ENCODE results near the gene GPRC5A. TPM values are rescaled to one million over a fixed set of nuclear protein-coding genes. Genes with fewer than 3 reads are reported as not detected.

The GPRC5A gene
- total RNA-seq, 2 donors from 2014 or later = 0.15 to 1.0 TPM

DNA sequence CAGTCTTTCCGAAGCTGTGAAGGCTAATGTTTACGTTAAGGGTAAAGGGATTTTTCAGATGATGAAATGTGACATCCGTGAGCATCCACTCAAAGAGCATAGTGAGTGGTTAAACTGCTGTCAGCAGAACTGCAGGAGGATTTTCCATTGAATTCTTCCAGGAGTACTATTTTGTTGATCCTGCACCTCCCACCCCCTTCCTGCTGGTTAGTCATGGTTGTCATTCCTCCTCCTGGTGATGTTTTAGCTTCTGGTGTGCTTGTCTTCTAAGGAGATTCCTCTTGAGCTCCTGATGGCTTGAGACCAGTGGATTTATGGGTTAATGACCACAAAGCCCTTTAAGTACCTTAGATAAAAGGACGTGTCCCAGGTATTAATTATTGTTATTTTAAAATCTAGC is 63.0 kb downstream of the GPRC5A start:
- peaks cover 11% of the 10 kb centered on the region for H3K36me3 ChIP-seq (ENCODE audit: control insufficient read depth, insufficient read depth, low read length)
- no peak overlapping the region for H3K27ac ChIP-seq (ENCODE audit: low read depth, low read length)
- no peak overlapping the region for H3K9ac ChIP-seq (ENCODE audit: extremely low read depth, low read length, poor library complexity, severe bottlenecking)
- Mint-ChIP-seq H3K27ac (no peak overlapping the region), H3K4me1 (peaks cover 9% of the 10 kb centered on the region), H3K4me3 (no peak overlapping the region), H3K36me3 (ENCODE audit: low read depth) (peaks cover 10% of the 10 kb centered on the region), H3K9me3 (no peaks in the 10 kb centered on the region), H3K27me3 (ENCODE audit: insufficient read depth) (peaks cover 2% of the 10 kb centered on the region)
- TF ChIP-seq, protein P1, sequence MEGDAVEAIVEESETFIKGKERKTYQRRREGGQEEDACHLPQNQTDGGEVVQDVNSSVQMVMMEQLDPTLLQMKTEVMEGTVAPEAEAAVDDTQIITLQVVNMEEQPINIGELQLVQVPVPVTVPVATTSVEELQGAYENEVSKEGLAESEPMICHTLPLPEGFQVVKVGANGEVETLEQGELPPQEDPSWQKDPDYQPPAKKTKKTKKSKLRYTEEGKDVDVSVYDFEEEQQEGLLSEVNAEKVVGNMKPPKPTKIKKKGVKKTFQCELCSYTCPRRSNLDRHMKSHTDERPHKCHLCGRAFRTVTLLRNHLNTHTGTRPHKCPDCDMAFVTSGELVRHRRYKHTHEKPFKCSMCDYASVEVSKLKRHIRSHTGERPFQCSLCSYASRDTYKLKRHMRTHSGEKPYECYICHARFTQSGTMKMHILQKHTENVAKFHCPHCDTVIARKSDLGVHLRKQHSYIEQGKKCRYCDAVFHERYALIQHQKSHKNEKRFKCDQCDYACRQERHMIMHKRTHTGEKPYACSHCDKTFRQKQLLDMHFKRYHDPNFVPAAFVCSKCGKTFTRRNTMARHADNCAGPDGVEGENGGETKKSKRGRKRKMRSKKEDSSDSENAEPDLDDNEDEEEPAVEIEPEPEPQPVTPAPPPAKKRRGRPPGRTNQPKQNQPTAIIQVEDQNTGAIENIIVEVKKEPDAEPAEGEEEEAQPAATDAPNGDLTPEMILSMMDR (conservative IDR thresholded peaks at IDR 0.05) = no peak
- no peak overlapping the region for H3K4me3 ChIP-seq (ENCODE audit: low read length)
- WGBS, 2 experiments (ENCODE audit: insufficient coverage in 1 of 2, insufficient read length in 1 of 2) = 91 to 92% methylated on average over 2 to 4 of the region's 4 CpGs
- H3K27me3 ChIP-seq (ENCODE audit: control insufficient read depth, insufficient read depth, low read length, poor library complexity, severe bottlenecking) = no peaks in the 10 kb centered on the region
- no peaks in the 10 kb centered on the region for H3K9me3 ChIP-seq (ENCODE audit: control insufficient read depth, low read length)
- no peak for DNase-seq
- no peaks in the 10 kb centered on the region for H3K4me1 ChIP-seq (ENCODE audit: control insufficient read depth, insufficient read depth, low read length)

DNA sequence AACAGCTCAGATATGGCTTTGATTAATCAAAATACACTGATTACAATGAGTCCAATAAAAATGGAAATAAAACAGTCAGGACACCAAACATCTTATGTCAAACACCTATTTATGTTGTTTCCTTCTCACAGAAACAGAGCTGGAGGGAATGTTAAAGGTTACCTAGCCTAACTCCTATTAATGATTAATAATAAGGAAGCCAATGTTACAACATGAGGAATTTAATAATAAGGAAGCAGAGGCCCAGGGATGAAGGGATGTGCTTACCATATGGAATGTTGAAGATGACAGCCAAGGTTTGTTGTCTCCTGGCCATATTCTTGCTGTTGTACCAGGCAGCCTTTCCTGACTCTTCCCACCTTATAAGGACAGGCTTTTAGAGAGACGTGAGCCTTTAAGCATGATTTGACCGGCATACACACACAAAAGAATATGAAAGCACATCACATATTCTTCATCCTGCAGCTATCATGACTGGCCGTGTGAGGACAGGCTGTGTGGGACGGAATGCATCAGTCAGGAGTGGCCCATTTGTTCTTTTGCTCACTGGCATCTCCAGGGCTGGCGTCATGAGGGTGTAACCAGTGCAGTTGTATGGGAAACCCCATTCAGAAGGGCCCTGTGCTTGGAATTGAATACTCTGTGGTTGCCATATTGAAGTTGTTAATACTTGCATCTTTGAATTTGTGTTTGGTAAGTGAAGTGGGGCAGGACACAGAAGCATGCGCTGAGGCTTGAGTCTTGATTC is 63.7 kb downstream of the GPRC5A start:
- H3K9me3 Mint-ChIP-seq = no peaks in the 10 kb centered on the region
- H3K27ac Mint-ChIP-seq = no peak overlapping the region
- 91 to 94% methylated on average over 4 to 6 of the region's 6 CpGs for WGBS, 2 experiments (ENCODE audit: insufficient coverage in 1 of 2, insufficient read length in 1 of 2)
- no peak overlapping the region for H3K4me3 ChIP-seq (ENCODE audit: low read length)
- H3K27me3 Mint-ChIP-seq (ENCODE audit: insufficient read depth) = peaks cover 2% of the 10 kb centered on the region
- peaks cover 4% of the 10 kb centered on the region for H3K36me3 ChIP-seq (ENCODE audit: control insufficient read depth, insufficient read depth, low read length)
- no peak for DNase-seq
- H3K4me3 Mint-ChIP-seq = no peak overlapping the region
- no peaks in the 10 kb centered on the region for H3K9me3 ChIP-seq (ENCODE audit: control insufficient read depth, low read length)
- no peaks in the 10 kb centered on the region for H3K4me1 ChIP-seq (ENCODE audit: control insufficient read depth, insufficient read depth, low read length)
- H3K36me3 Mint-ChIP-seq (ENCODE audit: low read depth) = peaks cover 3% of the 10 kb centered on the region
- no peak overlapping the region for H3K9ac ChIP-seq (ENCODE audit: extremely low read depth, low read length, poor library complexity, severe bottlenecking)
- TF ChIP-seq, protein P1 (conservative IDR thresholded peaks at IDR 0.05) = no peak
- peaks cover 9% of the 10 kb centered on the region for H3K4me1 Mint-ChIP-seq
- no peak overlapping the region for H3K27ac ChIP-seq (ENCODE audit: low read depth, low read length)
- H3K27me3 ChIP-seq (ENCODE audit: control insufficient read depth, insufficient read depth, low read length, poor library complexity, severe bottlenecking) = no peaks in the 10 kb centered on the region

DNA sequence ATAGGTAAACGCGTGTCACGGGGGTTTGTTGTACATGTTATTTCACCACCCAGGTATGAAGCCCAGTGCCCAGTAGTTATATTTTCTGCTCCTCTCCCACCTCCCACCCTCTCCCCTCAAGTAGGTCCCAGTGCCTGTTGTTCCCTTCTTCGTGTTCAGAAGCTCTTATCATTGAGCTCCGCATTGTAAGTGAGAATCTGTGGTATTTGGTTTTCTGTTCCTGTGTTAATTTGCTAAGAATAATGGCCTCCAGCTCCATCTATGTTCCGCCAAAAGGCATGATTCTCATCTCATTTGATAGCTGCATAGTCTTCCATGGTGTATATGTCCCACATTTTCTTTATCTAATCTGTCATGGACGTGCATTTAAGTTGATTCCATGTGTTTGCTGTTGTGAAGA is 67.5 kb downstream of the GPRC5A start:
- WGBS, 2 experiments (ENCODE audit: insufficient coverage in 1 of 2, insufficient read length in 1 of 2) = 77 to 92% methylated on average over 1 to 7 of the region's 7 CpGs
- H3K4me3 Mint-ChIP-seq = no peak overlapping the region
- TF ChIP-seq, protein P1 (conservative IDR thresholded peaks at IDR 0.05) = no peak
- Histone ChIP-seq H3K4me3 (ENCODE audit: low read length) (no peak overlapping the region), H3K4me1 (ENCODE audit: control insufficient read depth, insufficient read depth, low read length) (no peaks in the 10 kb centered on the region), H3K27me3 (ENCODE audit: control insufficient read depth, insufficient read depth, low read length, poor library complexity, severe bottlenecking) (no peaks in the 10 kb centered on the region), H3K36me3 (ENCODE audit: control insufficient read depth, insufficient read depth, low read length) (no peaks in the 10 kb centered on the region), H3K9ac (ENCODE audit: extremely low read depth, low read length, poor library complexity, severe bottlenecking) (no peak overlapping the region), H3K9me3 (ENCODE audit: control insufficient read depth, low read length) (no peaks in the 10 kb centered on the region), H3K27ac (ENCODE audit: low read depth, low read length) (no peak overlapping the region)
- no peaks in the 10 kb centered on the region for H3K27me3 Mint-ChIP-seq (ENCODE audit: insufficient read depth)
- H3K36me3 Mint-ChIP-seq (ENCODE audit: low read depth) = no peaks in the 10 kb centered on the region
- no peak overlapping the region for H3K27ac Mint-ChIP-seq
- no peaks in the 10 kb centered on the region for H3K9me3 Mint-ChIP-seq
- no peak for DNase-seq
- H3K4me1 Mint-ChIP-seq = peaks cover 9% of the 10 kb centered on the region
